Measurements from ENCODE around the gene GALNTL6.

GALNTL6 gene

DNA sequence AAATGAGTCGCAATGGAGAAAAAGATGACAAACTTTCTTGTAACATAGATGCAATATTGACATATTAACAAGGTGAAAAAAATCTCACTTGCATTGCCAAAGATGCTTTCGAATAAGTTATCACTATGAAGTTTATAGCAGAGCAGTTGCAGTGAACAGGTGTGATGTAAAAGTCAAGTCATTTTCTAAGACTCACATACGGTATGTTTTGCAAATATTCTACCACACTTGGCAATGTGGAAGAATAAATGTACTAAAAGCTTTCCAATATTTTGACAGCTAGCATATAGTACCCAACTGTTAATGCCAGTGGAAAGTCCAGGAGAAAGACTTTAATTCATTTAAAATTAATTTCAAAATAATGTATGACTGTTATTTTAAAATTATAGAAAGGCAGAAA is 76.5 kb downstream of the GALNTL6 start:
- no peak for DNase-seq

DNA sequence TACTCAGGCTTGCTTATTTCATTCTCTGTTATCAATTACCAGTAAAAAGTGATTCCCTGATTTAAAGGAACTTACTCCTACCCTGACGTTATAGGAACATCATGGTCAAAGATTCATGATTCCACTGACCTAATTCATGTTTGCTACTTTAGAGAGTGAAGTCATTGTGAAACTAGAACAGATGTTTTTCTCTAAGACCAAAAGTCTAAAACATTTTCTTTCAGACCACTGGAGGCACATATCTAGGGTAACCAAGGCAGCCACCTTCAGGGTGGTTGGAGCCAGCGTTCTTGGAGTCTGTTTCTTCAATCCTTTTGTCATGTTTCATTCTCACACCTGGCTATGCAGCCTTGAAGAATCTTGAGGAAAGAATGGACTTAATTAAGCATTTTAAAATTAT is 77.8 kb downstream of the GALNTL6 start:
- DNase-seq: no peak

DNA sequence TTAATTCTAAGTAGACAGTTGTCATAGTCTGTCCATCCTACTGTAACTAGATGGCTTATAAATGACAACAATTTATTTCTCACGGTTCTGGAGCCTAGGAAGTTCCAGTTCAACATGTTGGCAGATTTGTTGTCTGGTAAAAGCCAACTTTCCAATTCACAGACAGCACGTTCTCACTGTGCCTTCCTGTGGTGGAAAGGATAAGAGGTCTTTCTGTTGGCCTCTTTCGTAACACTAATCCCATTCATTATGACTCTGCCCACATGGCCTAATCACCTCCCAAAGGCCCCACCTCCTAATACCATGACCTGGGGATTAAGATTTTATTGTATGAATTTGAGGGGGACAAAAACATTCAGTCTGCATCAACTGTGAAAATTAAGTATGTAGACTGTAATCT is 83.2 kb downstream of the GALNTL6 start:
- no peak for DNase-seq

DNA sequence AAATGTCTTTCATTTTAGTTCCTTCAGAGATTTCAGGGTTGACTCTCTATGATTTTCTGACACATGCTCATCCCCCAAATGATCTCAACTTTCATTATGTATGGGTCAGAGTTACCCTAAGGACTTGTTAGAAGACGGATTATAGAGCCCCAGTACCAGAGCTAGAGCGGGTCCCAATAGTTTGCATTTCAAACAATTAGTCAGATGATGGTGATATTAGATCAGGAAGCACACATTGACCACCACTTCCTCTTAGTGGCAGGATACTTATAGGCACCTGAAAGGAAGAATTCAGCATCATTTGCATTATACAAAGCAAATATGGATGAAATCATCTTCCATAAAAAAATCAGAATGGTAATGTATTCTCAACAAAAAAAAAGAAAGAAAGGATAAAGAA is 106.1 kb downstream of the GALNTL6 start:
- DNase-seq: no peak

DNA sequence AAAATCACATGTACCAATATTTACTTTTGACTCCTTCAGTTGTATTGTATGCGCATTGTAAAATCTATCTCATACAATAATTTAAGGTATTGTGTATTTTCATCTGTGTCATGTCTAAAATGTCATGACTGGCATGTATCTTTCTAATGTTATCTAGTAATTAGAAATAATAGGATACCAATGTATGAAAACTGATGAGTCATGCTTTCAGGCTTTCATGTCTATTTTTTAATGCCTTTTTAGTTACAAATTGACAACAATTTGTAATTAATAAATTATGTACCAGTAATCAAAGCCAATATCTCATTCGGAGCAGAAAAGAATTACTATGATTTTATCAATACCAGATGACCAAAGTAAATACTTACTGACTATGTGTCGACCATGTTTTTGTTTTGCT is 107.7 kb downstream of the GALNTL6 start:
- no peak for DNase-seq

- no peak for DNase-seq
These were observed 111.7 kb downstream of the GALNTL6 start for GRCh38 chr4:171924746-171925376.

- no peak for DNase-seq
These were observed 115.1 kb downstream of the GALNTL6 start for GRCh38 chr4:171928336-171928735.

- no peak for DNase-seq
These were observed 116.3 kb downstream of the GALNTL6 start for GRCh38 chr4:171929477-171929876.

GRCh38 chr4:171929907-171930306 is 116.7 kb downstream of the GALNTL6 start:
- DNase-seq: no peak

- no peak for DNase-seq
These were observed 119.0 kb downstream of the GALNTL6 start for GRCh38 chr4:171932238-171932637.

- no peak for DNase-seq
These were observed 127.5 kb downstream of the GALNTL6 start for GRCh38 chr4:171940656-171941055.

GRCh38 chr4:171947400-171947799 is 134.2 kb downstream of the GALNTL6 start:
- DNase-seq: no peak

DNA sequence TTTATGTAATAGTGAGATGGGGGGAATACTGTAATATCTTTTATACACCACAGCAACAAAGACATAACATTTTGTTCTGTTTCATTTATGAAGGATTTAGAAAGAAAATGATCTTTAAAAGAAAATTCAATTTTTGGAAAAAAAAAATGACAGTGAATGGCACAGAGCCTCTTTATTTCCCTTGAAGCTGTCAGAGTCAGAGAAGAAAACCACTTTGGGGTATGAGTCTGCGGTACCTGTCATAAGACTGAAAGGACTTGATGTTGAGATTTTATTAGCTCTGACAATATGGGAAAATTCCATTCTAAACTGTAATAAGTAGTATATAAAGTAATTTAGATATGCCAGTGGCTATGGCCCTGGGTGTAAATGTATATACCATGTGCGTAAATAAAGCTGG is 134.8 kb downstream of the GALNTL6 start:
- no peak for DNase-seq

DNA sequence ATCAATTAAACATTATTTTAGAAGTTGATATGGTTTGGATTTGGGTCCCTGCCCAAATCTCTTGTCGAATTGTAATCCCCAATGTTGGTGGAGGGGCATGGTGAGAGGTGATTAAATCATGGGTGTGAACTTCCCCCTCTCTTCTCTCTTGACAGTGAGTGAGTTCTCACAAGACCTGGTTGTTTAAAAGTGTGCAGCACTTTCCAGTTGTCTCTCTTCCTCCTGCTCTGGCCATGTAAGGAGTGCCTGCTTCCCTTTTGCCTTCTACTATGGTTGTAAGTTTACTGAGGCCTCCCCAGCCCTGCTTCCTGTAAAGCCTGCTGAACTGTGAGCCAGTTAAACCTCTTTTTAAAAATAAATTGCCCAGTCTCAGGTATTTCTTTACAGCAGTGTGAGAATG is 141.4 kb downstream of the GALNTL6 start:
- no peak for DNase-seq

GRCh38 chr4:171956678-171957077 is 143.5 kb downstream of the GALNTL6 start:
- no peak for DNase-seq

DNA sequence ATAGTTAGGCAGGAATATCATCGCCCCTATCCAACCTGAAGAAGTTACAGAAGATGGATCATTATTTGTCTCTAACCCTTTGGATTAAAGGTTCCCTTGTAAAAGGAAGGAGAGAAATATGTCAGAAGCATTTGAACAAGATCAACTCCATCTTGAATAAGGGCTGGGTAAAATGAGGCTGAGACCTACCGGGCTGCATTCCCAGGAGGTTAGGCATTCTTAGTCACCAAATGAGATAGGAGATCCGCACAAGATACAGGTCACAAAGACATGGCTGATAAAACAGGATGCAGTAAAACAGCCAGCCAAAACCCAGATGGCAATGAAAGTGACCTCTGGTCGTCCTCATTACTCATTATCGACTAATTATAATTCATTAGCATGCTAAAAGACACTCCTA is 148.9 kb downstream of the GALNTL6 start:
- no peak for DNase-seq

- DNase-seq: no peak
These were observed 153.2 kb downstream of the GALNTL6 start for GRCh38 chr4:171966356-171966755.

DNA sequence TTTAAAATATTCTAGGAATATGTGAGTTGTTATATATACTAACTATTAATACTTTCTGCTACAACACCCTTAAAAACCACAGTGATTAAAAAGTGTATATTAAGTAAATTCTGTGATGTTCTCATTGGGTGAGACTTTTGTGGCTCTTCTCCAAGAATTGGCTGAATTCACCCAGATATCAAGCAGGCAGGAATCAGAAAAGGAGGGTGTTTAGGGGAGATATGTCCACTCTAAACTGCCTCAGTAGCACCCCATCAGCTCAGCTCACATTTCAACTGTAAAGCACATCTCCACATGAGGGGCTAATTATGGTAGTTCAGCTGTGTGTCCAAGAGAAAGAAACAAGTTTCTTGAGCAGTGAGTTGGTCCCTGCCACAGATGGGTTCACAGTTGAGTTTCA is 165.0 kb downstream of the GALNTL6 start:
- DNase-seq: no peak

DNA sequence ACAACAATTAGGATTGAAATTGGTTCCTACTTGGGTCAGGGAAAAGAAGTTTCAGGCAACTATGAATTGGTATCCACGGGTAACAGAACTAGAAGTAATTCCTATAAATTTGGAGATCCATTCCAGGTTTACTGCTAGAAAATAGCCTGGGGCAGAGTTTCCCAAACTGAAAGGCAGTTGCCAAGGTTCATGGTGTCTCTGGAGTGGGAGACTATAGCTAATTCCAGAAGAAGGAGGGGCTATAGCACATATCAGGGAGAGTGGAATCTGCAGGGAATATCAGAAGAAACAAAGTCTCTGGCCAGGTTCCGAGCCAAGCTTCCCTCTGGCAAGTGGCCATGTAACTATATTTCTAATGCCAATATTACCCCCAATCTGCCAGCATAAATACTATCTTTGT is 166.3 kb downstream of the GALNTL6 start:
- DNase-seq: no peak

DNA sequence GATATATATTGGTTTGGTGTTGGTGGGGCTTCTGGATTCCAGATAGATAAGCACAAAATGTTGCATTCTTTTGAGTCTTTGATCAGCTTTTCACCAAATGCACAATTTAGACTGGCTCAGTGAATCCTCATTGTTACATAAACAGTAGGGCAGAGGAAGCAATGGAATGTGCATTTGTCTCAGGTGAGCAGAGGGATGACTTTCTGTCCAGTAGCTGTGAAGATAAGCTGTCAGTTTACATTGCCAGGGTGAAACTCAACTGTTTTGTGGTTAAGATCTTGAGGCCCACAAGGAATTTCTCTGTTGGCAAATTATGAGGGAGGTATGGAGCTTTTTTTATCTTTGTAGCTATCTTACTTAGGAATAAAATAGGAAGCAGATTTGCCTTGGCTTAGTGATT is 168.0 kb downstream of the GALNTL6 start:
- no peak for DNase-seq

DNA sequence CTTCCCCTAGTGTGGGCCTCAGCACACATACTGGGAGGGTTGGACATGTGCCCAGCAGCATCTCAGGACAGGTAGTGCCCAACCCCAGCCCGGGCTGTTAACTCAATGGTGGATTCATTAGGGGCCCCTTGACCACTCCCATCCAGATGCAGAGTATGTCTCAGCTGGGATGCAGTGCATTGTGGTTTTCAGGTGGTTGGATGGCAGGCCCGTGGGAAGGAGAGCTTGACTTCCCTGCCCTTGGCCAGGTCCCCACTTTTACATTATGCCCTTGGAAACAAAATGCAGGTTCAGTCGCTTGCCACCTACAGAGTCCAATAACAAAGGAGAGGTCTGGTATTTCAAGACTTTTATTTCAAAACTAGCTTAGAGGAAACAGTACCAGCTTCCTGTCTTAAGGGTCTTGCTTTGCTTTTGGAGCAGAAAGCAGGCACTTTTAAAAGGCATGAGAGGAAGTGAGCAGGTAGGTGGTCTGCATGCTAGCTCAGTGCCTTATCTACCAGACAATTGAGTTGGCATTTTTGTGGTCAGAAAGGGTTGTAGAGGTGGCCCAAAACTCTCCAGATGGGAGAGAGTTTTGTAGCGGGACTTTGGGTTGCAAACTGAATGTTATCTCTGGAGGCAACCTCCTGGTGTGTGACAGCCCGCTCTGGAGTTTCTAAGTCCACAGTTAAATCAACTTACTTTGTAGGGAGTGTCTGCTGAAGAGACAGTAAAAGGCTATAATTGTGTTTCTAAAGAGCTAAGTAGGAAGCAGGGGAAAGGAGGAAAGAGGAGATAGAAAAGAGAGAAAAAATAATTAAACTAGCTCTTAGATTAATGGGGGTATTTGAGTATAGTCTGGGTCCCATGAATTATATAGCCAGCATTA is 171.0 kb downstream of the GALNTL6 start:
- DNase-seq: no peak

DNA sequence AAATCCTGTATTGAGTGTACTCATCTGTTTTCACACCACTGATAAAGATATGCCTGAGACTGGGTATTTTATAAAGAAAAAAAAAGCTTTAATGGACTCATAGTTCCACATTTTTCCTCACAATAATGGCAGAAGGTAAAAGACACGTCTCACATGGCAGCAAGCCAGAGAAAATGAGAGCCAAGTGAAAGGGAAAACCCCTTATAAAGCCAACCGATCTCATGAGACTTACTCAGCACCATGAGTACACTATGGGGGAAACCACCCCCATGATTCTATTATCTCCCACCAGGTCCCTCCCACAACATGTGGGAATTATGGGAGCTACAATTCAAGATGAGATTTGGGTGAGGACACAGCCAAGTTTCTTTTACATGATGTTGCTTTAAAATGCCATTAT is 171.9 kb downstream of the GALNTL6 start:
- no peak for DNase-seq

GRCh38 chr4:171993247-171993646 is 180.0 kb downstream of the GALNTL6 start:
- DNase-seq: no peak

DNA sequence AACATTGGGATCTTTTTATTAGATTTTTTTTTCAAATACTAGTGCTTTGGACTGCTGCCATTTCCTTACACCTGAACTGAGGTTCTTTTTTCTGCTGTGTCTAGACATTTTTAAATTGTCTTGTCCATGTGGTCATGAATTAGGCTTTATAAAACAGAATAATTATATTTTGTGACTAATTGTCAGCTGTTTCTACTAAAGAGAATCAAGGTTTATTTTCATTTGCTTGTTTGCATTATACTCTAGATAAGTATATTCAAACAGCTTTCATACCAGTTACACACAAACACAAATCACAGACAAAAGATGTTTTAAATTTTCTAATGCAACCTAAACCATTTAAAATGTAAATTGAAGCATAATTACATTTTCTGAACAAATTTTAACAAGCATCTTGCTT is 194.7 kb downstream of the GALNTL6 start:
- no peak for DNase-seq

Measured in right hindlimb (tissue), 1 donor.